Measurements from ENCODE around the gene MMP2. TPM values are rescaled to one million over a fixed set of nuclear protein-coding genes. Genes with fewer than 3 reads are reported as not detected.

Gene MMP2
- polyA plus RNA-seq, 5 donors, result 557 to 623 (median 603) TPM

Other genes starting within 250 kb of the MMP2 start
- 10 to 100 TPM in 4 of 5 donors, 1 to 10 TPM in 1; 6.2 to 14.4 (median 10.8) TPM for gene IRX6, start 155.0 kb upstream of the MMP2 start, polyA plus RNA-seq (ENCODE audit: insufficient read depth in 1 of 5, insufficient read length in 5 of 5, low replicate concordance in 1 of 5)
- gene LPCAT2, start 29.9 kb downstream of the MMP2 start, polyA plus RNA-seq (ENCODE audit: insufficient read depth in 1 of 5, insufficient read length in 5 of 5, low replicate concordance in 1 of 5), result 10 to 100 TPM; 14.6 to 24.2 (median 18.2) TPM
- gene CAPNS2, start 87.5 kb downstream of the MMP2 start, polyA plus RNA-seq (ENCODE audit: insufficient read depth in 1 of 5, insufficient read length in 5 of 5, low replicate concordance in 1 of 5), result under 1 TPM in 4 of 5 donors, not detected in 1; 0.10 to 0.48 (median 0.25) TPM
- under 1 TPM in 2 of 5 donors, not detected in 3; 0.13 to 0.22 TPM for gene SLC6A2, start 176.8 kb downstream of the MMP2 start, polyA plus RNA-seq (ENCODE audit: insufficient read depth in 1 of 5, insufficient read length in 5 of 5, low replicate concordance in 1 of 5)

Data from right lung (tissue), 5 donors.